Measurements from ENCODE around the gene HBM. TPM values are rescaled to one million over a fixed set of nuclear protein-coding genes. Genes with fewer than 3 reads are reported as not detected.
A peak's percentile ranks its signal among the peaks of the same experiment; 100 is the strongest.

Gene HBM
- polyA plus RNA-seq, 2 of the 4 experiments (the other 2 are of a cell fraction): not detected

- Histone ChIP-seq H3K4me3 (peak overlapping the region; percentile 48; the same call in 2 of the 3 replicates), H3K27ac (peak overlapping the region in 1 of 2 experiments; percentile 82; a peak in 2 of 6 replicates), H3K4me2 (peak overlapping the region; percentile 100), H3K4me1 (peaks cover 9% of the 10 kb centered on the region; the same call in 1 of the 3 replicates), H3K9me3 (no peaks in the 10 kb centered on the region)
- ChIA-PET POLR2A (interaction anchor here (1.3 kb wide), 1 partner anchor 10 kb away, joined by 3 read pairs; no protein-coding TSS in a partner anchor), CTCF (interaction anchor here (0.5 to 5.8 kb wide), 31 partner anchors 10 to 200 kb away, joined by 3 to 104 read pairs (median 5); partner anchors contain the start of genes HBM and RHBDF1)
- WGBS (ENCODE audit: missing lambda C conversion rate): 8% methylated on average over 22 of the region's 22 CpGs
- ATAC-seq (peak in 1 of 2 experiments; percentile 3; a peak in 3 of 6 replicates), DNase-seq (ENCODE audit: low read depth in 1 of 2, low spot score in 1 of 2) (peak; percentile 49 to 88), FAIRE-seq (no peak)
- TF ChIP-seq MAX (IDR thresholded peaks at IDR 0.05) (no peak), PHF8 (IDR thresholded peaks at IDR 0.05; ENCODE audit: borderline replicate concordance, low read depth) (no peak), GATA3 (IDR thresholded peaks at IDR 0.05; ENCODE audit: borderline replicate concordance) (no peak), ZC3H11A (IDR thresholded peaks at IDR 0.05) (no peak), CHD4 (IDR thresholded peaks at IDR 0.05; ENCODE audit: borderline replicate concordance) (no peak), MAZ (IDR thresholded peaks at IDR 0.05; ENCODE audit: borderline replicate concordance, low read depth, low read length) (no peak), SMC3 (IDR thresholded peaks at IDR 0.05) (peak; percentile 71), HOXB5 (CRISPR knock-in tag; IDR thresholded peaks at IDR 0.05) (no peak), FOXS1 (CRISPR knock-in tag; IDR thresholded peaks at IDR 0.05) (no peak), HDAC2 (IDR thresholded peaks at IDR 0.05) (no peak), RAD21 (conservative IDR thresholded peaks at IDR 0.05 in 1 of 2, IDR thresholded peaks at IDR 0.05 in 1 of 2) (peak in 1 of 2 experiments; percentile 60; a peak in 2 of 5 replicates), CBX2 (IDR thresholded peaks at IDR 0.05; ENCODE audit: borderline replicate concordance, low read depth) (no peak), RFX5 (IDR thresholded peaks at IDR 0.05) (no peak), CTCF (IDR thresholded peaks at IDR 0.05) (peak; percentile 90; the same call in 2 of the 3 replicates), BCL3 (IDR thresholded peaks at IDR 0.05) (0 out of 3 replicates have a peak, but pooled peaks have one; percentile 4), RARB (CRISPR knock-in tag; IDR thresholded peaks at IDR 0.05) (no peak), JUN (IDR thresholded peaks at IDR 0.05) (peak in 1 of 2 experiments; percentile 23; a peak in 1 of 5 replicates)
- TF ChIP-seq, protein P1, sequence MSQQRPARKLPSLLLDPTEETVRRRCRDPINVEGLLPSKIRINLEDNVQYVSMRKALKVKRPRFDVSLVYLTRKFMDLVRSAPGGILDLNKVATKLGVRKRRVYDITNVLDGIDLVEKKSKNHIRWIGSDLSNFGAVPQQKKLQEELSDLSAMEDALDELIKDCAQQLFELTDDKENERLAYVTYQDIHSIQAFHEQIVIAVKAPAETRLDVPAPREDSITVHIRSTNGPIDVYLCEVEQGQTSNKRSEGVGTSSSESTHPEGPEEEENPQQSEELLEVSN (IDR thresholded peaks at IDR 0.05; ENCODE audit: borderline replicate concordance, low read depth): no peak
Observed at GRCh38 chr16:181565-182021, 15.8 kb downstream of the HBM start.

GRCh38 chr16:183005-183404 lies 17.2 kb downstream of the HBM start:
- no peak for DNase-seq (ENCODE audit: low read depth in 1 of 2, low spot score in 1 of 2)
- Histone ChIP-seq H3K9me3 (no peaks in the 10 kb centered on the region), H3K4me2 (no peak overlapping the region), H3K4me3 (no peak overlapping the region), H3K4me1 (peaks cover 9% of the 10 kb centered on the region; the same call in 1 of the 3 replicates), H3K27ac (no peak overlapping the region)
- ChIA-PET CTCF (interaction anchor here (0.6 to 5.8 kb wide), 9 partner anchors 9 to 226 kb away, joined by 3 to 104 read pairs (median 37); partner anchors contain the start of gene HBM), POLR2A (interaction anchor here (0.7 kb wide), 1 partner anchor 50 kb away, joined by 7 read pairs; no protein-coding TSS in a partner anchor)
- TF ChIP-seq EHMT2 (IDR thresholded peaks at IDR 0.05; ENCODE audit: low read depth) (no peak), HOXB5 (CRISPR knock-in tag; IDR thresholded peaks at IDR 0.05) (no peak), FOXS1 (CRISPR knock-in tag; IDR thresholded peaks at IDR 0.05) (no peak), JUNB (IDR thresholded peaks at IDR 0.05) (no peak), JUN (IDR thresholded peaks at IDR 0.05) (no peak), CBX2 (IDR thresholded peaks at IDR 0.05; ENCODE audit: borderline replicate concordance, low read depth) (no peak), ZFP36 (IDR thresholded peaks at IDR 0.05; ENCODE audit: borderline replicate concordance, partially characterized antibody) (no peak), NPAS2 (CRISPR knock-in tag; IDR thresholded peaks at IDR 0.05; ENCODE audit: borderline replicate concordance) (no peak), KDM1A (IDR thresholded peaks at IDR 0.05; ENCODE audit: low read depth) (no peak), TFCP2L1 (CRISPR knock-in tag; IDR thresholded peaks at IDR 0.05) (no peak), PHF8 (IDR thresholded peaks at IDR 0.05; ENCODE audit: borderline replicate concordance, low read depth) (no peak)
- ATAC-seq: peak in 1 of 2 experiments; percentile 9; a peak in 1 of 6 replicates
- 82% methylated on average over 7 of the region's 7 CpGs for WGBS (ENCODE audit: missing lambda C conversion rate)
- no peak for FAIRE-seq

Data from A549 (cell line).